Embryonic facial prominence (tissue), 1 donor: ENCODE measurements around the gene CFAP47.
"Not testable (repeated sequence)": the region's sequence is repeated elsewhere in the genome, so short reads cannot be mapped to it uniquely, and the experiment has no call there.

Experiments used
- DNase-seq: peaks from one replicate; pipeline ENCODE4 v3.0.0-alpha.2; 2016; ENCODE audit errors: extremely low spot score

CFAP47 gene, protein sequence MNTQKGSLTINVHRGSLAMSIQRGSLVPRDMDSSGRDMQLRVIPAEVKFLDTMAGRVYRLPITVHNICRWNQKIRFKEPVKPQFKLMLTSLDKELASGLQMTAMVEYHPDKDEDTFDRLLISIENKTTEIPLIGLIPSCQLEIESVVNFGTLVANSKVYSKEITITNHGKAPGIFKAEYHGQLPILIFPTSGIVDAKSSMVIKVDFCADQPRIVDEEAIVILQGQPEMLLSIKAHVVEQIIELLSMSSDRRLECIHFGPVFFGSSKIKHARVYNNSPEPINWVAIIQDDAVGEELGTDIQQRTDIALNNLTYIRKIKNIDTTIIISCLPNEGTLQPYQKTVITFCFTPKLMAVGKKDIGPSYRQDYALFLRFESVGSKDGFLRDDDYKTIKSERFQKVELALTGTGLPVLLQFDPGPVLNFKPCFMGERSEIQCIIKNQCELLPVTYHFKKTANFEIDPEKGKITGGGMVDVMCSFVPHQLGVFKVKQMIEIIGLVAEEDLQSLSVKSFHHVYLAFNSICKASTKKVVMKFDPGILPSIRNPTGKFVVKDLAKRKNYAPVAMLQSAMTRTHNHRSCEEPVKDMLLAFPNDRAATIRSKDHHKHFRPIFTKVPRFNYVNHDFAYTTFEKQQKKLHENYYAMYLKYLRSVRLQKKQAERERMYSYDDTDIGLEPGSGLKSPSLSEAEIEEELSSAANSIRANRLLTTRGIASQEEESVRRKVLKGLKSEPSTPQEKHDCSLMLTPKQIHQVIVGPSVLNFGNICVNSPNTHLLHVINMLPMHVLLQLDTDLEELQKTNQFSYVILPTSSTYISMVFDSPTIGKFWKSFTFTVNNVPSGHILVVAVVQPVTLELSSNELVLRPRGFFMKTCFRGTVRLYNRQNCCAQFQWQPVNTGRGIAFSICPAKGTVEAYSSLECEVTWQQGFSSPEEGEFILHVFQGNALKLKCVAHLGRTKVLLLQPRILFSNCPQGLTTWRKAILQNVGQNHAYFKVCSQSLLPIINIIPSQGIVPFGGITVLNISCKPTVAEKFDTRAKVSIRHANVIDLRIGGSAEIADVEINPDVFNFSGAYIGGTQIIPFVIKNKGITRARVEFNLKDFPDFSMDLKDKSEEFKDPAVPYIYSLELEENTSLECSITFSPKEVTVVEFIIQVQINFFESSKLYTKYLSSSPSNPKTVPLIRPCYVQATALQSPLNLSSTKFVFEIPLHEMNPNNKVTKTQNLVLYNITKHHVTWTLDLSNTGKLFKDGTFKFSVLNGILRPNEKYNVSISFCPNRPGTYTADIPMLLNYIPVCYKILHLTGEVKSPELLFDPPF (N-terminal part only)

DNA sequence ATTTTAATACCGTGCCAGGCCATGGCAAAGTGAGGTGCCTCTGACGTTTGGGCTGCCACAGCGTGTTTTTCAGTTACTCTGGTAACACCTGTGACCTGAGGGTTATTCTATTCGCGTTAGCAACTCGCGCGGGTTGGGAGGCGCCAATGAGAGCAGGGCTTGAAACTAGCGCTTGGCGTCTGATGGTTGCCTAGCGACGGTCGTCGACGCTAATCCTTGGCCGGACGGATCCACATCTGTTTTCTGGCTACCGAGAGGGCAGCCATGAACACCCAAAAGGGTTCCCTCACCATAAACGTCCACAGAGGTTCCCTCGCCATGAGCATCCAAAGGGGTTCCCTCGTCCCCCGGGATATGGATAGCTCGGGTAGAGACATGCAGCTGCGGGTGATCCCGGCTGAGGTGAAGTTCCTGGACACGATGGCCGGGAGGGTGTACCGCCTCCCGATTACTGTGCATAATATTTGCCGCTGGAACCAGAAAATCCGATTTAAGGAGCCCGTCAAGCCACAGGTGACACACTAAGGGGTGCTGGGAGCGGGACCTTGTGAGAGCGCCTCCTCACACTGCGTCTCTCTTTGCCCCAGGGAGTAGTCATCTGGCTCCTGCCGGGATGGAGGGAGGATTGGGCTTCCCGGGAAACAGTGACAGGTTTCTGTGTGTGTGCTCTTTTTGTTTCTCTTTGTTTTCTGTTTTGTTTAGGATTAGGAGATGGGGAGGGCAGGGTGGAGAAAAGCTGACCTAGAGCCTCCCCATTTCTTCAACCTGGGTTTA, at the start of gene CFAP47:
Gene CFAP47 (plus strand): TSS at position 199 of the 774 bp plus-strand sequence. CDS start 66 bp downstream, at position 265.
- no peak for DNase-seq

DNA sequence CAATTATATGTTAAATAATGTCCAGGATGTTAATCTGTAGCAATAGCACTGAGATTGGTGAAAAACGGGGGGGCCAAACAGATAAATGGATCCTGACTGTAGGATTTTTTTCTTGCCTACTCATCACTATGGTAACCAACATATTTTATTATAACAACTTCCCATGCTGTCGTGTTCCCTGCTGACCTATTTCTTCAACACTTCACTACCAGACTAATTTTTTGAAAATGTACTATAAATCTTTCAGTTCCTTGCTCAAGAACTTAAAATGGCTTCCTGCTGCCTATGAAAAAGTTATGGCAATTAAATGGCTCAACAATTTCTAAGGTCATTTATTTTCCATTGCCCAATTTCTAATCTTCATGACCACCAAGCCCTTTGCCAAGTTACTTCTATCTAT, 38.9 kb upstream of the CFAP47 start:
- no peak for DNase-seq

DNA sequence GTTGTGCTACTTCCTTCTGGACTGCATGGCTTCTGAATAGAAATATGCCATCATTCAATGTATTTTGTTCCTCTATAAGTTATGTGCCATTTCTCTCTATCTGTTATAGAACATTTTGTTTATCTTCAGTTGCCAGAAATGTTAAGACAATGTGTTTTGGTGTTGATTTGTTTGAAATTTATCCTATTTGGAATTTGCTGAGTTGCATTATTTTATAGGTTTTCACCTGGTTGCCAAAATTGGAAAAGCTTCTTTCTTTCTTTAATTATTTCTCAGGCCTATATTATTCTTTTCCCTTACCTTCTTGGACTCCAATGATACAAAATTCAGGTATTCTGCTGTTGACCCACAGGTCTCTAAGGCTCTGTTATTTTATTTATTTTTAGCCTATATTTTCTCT, 33.4 kb upstream of the CFAP47 start:
- DNase-seq: no peak

DNA sequence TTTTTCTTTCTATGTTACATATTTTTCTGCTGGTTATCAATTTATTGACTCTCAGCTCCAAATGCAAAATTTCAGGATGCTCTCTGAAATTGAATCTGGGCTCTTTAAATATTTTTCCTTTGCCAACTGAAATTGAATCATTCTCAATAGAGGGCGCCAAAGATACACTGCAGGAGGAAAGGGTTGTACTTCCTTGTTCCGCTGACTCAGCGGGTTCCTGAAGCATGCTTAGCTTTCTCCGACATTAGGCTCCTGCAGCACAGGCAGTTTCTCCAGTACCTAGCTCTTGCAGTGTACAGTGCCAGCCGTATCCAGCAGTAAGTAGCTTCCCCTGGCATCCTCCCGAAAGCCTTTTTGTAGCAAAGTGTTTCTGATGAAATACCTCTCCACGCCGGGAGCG, 28.8 kb upstream of the CFAP47 start:
- DNase-seq: no peak

DNA sequence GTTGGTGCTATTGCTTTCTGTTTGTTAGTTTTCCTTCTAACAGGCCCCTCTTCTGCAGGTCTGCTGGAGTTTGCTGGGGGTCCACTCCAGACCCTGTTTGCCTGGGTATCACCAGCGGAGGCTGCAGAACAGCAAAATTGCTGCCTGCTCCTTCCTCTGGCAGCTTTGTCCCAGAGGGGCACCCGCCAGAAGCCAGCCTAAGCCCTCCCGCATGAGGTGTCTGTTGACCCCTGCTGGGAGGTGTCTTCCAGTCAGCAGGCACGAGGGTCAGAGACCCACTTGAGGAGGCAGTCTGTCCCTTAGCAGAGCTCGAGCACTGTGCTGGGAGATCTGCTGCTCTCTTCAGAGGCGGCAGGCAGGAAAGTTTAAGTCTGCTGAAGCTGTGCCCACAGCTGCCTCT, 67.3 kb downstream of the CFAP47 start:
- DNase-seq: not testable (repeated sequence)

DNA sequence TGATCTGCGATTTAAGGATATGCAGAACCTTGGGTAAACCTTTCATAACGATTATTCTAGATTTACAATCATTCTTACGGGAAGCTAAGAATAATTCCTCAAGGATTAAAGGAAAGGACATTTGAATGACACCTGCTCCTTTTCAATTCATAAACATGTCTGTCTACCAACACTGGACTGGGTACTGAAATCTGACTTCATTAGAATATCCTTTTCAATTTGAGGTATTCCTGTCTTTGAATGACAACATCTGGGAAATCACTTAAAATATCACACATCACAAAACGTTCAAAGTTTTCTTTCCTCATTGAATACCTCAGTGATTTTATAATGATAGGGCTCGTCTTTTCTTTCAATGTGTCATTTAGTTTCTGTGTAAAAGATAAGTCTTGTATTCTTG, 87.7 kb downstream of the CFAP47 start:
- DNase-seq: no peak

DNA sequence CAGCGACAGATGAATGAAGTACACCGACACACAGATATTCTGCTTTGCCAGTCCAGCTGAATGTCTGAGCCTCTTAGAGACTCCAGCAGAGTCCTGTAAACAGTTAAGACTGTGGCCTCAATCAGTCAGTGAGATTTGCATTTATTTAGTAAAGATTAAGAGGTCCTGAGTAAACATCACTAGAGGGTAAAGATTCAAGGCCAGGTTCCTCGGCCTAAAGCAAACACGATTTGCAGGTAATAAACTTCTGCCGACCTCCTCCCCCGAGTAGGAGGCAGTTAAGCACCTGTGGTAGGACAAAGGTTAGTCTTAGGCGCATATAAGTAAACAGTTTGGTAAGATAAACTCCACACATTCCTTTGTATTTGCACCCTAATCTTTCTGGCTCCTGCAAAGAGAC, 99.6 kb downstream of the CFAP47 start:
- DNase-seq: no peak

DNA sequence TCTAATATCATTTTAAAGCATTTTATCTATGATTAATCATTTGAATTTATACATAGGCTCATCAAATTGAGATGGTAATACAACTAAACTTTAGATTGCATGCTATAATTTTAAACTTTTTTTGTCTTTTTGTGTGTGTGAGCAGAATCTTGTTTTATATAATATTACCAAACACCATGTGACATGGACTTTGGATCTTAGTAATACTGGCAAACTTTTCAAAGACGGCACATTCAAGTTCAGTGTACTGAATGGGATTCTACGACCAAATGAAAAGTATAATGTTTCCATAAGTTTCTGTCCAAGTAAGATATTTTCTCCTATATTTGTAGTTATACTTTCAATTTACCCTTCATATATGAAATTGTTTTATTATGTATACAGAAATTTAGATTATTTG, 116.0 kb downstream of the CFAP47 start:
- DNase-seq: no peak

DNA sequence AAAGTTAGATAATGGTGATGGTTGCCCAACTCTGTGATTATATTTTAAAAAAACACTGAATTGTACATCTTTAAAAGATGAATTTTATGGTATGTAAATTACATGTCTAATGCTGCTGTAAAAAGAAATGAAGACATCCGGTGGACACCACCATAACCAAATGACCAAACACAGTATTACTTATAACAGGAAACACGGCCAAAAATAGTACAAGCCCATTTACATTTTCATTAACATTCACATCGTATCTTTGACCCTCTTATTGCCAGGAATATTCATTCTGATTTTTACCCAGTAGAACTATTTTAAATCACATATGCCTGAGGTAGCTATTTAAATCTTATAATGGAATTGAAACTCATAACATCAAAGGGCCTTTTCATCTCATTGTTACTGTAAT, 143.2 kb downstream of the CFAP47 start:
- DNase-seq: no peak

DNA sequence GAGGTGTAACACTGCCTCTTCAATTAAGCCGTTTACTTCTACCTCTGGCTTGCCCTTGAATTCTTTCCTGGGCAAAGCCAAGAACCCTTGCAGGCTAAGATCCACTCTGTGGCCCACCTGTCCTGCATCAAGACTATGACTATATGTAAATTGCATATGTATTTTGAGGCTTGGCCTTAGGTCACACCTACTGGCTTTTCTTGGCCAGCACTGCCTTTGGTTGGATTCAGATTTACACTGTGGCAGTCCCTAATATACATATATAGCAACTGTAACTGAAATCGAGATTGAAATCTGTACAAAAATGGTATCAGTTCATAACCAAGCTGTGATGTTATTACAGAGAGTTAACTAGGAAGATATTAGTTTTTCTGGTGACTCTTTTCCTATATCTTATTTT, 151.5 kb downstream of the CFAP47 start:
- no peak for DNase-seq

DNA sequence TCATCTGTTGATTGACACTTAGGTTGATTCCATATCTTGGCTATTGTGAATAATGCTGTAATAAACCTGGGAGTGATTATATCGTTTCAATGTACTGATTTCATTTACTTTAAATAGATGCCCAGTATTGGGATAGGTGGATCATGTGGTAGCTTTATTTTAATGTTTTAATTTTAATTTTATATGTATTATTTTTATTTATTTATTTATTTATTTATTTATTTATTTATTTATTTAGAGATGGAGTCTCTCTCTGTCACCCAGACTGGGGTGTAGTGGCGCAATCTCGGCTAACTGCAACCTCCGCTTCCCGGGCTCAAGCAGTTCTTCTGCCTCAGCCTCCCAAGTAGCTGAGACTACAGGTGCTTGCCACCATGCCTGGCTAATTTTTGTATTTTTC, 155.5 kb downstream of the CFAP47 start:
- DNase-seq: not testable (repeated sequence)

DNA sequence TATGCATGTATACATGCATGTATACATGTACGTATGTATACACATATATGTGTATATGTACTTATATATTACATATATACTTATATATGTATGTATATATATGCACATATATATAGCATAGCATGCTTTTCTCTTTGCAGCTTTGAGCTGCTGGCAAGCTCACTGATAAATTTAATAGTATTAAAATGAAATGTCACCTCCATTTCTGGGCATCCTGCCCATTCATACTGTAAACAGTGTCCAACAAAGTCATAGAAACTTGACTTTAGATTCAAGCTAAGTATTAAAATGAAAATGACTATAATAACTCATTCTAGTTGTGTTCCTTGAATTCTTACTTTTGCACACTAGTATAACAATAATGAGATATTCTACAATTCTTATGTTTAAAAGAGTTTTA, 163.7 kb downstream of the CFAP47 start:
- no peak for DNase-seq

DNA sequence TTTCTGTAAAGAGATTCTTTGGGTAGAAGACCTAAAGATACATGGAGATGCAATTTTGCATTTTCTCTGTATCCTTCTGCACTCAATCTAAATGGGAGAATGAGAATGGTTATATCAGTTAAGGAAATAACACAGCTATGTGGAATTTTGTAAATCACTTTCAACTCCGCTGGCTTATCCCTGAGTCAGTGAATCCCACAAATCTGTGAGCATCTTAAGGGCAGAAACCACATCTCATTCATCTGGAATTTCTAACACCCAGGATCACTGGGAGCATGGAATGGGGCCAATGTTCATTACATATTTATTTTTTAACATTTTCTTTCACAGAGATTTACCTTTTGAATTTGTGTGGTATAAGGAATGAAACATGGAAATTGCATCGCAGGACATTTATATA, 167.8 kb downstream of the CFAP47 start:
- DNase-seq: no peak

DNA sequence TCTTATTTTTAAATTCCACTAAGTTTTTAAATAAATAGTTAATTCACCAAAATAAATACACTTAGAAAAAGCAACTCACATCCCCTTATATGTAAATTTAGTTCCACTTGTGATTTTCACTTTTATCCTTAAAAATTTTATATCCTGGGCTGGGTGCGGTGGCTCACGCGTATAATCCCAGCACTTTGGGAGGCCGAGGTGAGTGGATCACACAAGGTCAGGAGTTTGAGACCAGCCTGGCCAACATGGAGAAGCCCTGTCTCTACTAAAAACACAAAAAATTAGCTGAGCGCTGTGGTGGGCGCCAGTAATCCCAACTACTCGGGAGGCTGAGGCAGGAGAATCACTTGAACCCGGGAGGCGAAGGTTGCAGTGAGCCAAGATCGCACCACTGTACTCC, 169.4 kb downstream of the CFAP47 start:
- not testable (repeated sequence) for DNase-seq

DNA sequence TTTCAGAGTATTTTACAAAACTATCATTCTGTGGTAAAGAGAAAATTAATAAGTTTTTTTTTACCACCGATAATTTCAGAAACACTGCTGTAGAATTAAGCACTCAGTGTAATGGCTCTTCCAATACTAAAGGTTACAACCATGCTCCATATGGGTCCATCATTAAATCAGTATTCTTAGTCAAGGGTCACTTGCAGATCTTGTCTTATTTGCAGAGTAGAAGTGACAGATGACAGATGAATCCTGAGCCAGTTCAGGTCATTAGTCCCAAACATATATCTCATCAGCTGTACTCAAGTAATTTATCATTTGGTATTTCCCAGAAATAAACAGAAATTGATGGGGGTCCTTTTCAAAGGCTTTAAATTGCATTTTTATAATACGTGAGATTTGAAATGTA, 182.9 kb downstream of the CFAP47 start:
- DNase-seq: no peak

DNA sequence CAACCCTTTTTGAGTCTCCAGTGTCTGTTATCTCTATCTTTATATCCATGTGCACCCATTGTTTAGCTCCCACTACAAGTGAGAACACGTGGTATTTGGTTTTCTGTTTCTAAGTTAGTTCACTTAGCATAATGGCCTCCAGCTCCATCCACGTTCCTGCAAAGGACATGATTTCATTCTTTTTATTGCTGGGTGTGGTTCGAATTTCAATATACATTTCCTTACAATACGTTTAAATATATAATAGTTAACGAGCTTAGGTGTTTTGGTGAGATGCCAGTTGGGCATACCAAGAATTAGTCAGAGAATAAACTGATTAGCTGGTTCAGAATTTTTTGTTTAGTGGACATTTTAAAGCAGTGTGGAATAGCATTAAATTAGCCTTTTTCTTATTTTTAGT, 196.7 kb downstream of the CFAP47 start:
- DNase-seq: no peak

DNA sequence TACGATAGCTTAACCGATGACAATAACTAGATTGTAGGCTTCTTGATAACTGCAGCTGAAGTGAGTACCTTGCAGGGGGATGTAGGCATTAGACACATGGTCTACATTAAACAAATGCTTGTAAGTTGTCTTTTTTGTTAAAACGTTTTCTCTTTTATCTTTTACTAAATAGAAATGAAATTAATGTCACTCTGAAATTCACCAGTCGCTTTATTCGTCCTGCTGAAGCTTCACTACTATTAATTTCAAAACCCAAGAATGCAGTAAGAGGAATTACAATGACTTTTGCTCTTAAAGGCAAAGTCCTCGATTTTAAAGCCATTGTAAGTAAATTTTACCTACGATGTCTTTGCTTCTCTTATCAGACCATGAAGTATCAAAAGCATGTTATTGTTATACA, 239.7 kb downstream of the CFAP47 start:
- DNase-seq: no peak

DNA sequence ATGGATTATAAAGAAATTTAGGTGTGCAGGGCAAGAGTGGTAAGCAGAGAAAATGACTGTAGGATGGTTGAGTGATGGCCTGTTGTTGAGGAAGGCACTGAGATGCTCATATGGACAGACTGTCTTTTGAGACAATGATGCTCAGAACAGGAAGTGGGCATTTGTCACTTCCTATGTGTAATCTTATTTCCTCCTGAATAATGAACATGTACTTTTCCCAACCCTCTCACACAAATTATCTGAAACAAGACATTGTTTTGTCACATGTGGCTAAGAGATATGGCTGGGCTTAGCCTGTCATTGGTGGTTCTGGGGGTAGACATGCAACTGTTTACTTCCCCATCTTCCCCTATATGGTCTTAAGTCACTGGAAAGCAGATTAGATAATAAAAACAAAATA, 240.5 kb downstream of the CFAP47 start:
- no peak for DNase-seq

DNA sequence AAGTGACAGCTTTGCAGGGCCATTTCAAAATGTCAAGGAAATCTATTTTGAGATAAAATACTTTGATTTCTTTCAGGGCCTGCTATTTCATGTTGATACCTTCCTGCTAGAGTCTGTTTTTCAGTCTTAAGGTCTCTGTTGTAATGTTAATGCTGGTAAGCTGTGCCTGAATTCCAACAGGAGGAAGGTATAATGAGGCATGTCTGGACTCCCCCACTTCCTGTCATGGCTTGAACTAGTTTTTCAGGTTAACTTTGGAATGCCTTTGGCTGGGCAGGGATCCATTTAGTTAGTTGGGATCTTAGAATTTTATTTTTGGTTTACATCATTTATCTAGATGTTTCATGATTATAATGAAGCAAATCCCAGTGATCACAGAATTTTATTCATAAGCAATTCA, 279.0 kb downstream of the CFAP47 start:
- no peak for DNase-seq

DNA sequence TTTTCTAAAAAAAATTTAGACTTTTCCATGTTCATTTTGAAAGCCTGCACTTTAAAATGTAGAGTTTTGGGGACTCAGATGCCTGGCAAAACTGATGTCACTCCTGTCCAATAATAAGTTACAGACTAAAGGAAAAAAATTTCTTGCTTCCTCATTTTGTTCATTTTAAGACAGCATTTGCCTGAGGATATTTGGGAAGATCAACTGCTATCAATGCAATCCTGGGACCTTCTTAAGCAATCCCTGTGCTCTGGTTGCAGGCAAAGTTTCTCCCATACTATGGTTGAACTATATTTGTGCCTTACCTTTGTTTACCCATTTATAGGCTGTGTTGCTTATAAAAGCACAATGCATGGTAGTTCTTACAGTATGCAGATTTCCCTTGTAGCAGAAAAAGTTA, 280.4 kb downstream of the CFAP47 start:
- no peak for DNase-seq

DNA sequence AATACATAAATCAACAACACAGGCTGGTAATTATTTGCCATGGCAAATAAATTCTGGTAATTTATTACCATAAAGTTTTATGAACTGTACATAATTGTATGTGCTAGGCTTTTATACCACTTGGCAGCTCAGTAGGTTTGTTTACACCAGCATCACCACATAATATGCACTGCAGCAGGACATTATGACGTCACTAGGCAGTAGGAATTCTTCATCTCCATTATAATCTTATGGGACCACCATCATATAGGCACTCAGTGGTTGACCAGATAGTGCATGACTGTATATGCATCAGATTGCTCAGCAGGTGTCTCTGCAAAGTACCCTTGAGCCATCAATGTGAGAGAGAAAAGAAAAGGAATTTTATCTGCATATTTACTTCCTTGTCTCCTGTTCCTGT, 295.4 kb downstream of the CFAP47 start:
- no peak for DNase-seq
